B cell (primary cell): ENCODE results near the gene GPC5. TPM values are rescaled to one million over a fixed set of nuclear protein-coding genes. Genes with fewer than 3 reads are reported as not detected.
"Not testable (repeated sequence)": the region's sequence is repeated elsewhere in the genome, so short reads cannot be mapped to it uniquely, and the experiment has no call there.

Source experiments
- ATAC-seq: fragments of 200-7000 bp; cut with Tn5 transposase; one replicate; pipeline ENCODE4 v1.10.0; 2021; ENCODE audit warnings: low read depth, mild to moderate bottlenecking, moderate number of reproducible peaks, moderate library complexity
- CTCF ChIA-PET: fragments of 350-600 bp; sonication (Branson Sonifier 250); formaldehyde crosslinking; loops from one replicate; lab custom pipeline; 2021; ENCODE audit warnings: antibody characterized with exemption, inconsistent platforms; lab: Charles Lee
- POLR2A ChIA-PET: fragments of 350-600 bp; sonication (Branson Sonifier 250); formaldehyde crosslinking; loops from one replicate; lab custom pipeline; 2021; ENCODE audit warnings: antibody characterized with exemption; lab: Charles Lee
- DNase-seq: peaks from one replicate; pipeline ENCODE4 v3.0.0; 2013
- H2AFZ ChIP-seq: 2 replicates; pipeline ENCODE4 v1.6.1; 2012; ENCODE audit warnings: mild to moderate bottlenecking, low read depth, low read length; ENCODE audit not compliant: insufficient read depth, poor library complexity, severe bottlenecking
- H3K27ac ChIP-seq, 2 donors: 1 replicate in 1 of 2; 2 replicates in 1 of 2; pipeline ENCODE4 v1.5.1; 2012 to 2013; ENCODE audit warnings: low read length in 2 of 2, mild to moderate bottlenecking in 2 of 2, moderate library complexity in 1 of 2
- H3K27me3 ChIP-seq, 4 experiments: fragments of 200-600 bp in 1 of 4; sonication (generic) in 1 of 4; replicated peaks in 1 of 4; 1 replicate in 2 of 4; 2 replicates in 2 of 4; pipeline versions ENCODE4 v1.6.1 to v1.7.0; 2013 to 2016; ENCODE audit warnings: low read length in 3 of 4, mild to moderate bottlenecking in 2 of 4, mixed read lengths in 1 of 4, moderate library complexity in 1 of 4; ENCODE audit not compliant: insufficient read depth in 4 of 4, control insufficient read depth in 3 of 4; ENCODE audit errors: control extremely low read depth in 1 of 4
- H3K36me3 ChIP-seq, 2 experiments: replicated peaks in 1 of 2; 1 replicate in 1 of 2; 2 replicates in 1 of 2; pipeline versions ENCODE4 v1.6.1 to v1.7.1; 2013; ENCODE audit warnings: low read length in 1 of 2; ENCODE audit not compliant: insufficient read depth in 2 of 2, control insufficient read depth in 1 of 2; ENCODE audit errors: control extremely low read depth in 1 of 2, extremely low read depth in 1 of 2
- H3K4me1 ChIP-seq, 2 donors: fragments of 200-600 bp in 1 of 2; sonication (generic) in 1 of 2; 1 replicate in 1 of 2; 2 replicates in 1 of 2; pipeline versions ENCODE4 v1.5.1 to v1.6.1; 2013 to 2017; ENCODE audit warnings: low read length in 2 of 2; ENCODE audit not compliant: control insufficient read depth in 2 of 2, insufficient read depth in 2 of 2
- H3K4me2 ChIP-seq: replicated peaks from 2 replicates; pipeline ENCODE3; 2012; ENCODE audit warnings: mild to moderate bottlenecking, low read depth, low read length; ENCODE audit not compliant: poor library complexity, severe bottlenecking
- H3K4me3 ChIP-seq, 5 experiments: fragments of 200-600 bp in 1 of 5; sonication (generic) in 1 of 5; 1 replicate in 3 of 5; 2 replicates in 2 of 5; pipeline versions ENCODE4 v1.5.1 to v1.7.0; 2011 to 2016; ENCODE audit warnings: low read length in 4 of 5, mild to moderate bottlenecking in 4 of 5, low read depth in 2 of 5, control low read depth in 1 of 5, moderate library complexity in 1 of 5; ENCODE audit not compliant: insufficient read depth in 1 of 5; ENCODE audit errors: control extremely low read depth in 1 of 5, extremely low read depth in 1 of 5
- H3K79me2 ChIP-seq: fragments of 200-600 bp; sonication (generic); one replicate; pipeline ENCODE4 v1.6.0; 2016; ENCODE audit warnings: low read length; ENCODE audit not compliant: control insufficient read depth, insufficient read depth
- H3K9ac ChIP-seq: fragments of 200-600 bp; sonication (generic); 2 replicates; pipeline ENCODE4 v1.6.1; 2017; ENCODE audit warnings: mild to moderate bottlenecking, low read length, moderate library complexity
- H3K9me3 ChIP-seq, 3 donors: one replicate each; pipeline versions ENCODE4 v1.6.1 to v1.7.1; 2013; ENCODE audit warnings: low read length in 2 of 3; ENCODE audit not compliant: control insufficient read depth in 2 of 3, insufficient read depth in 1 of 3; ENCODE audit errors: control extremely low read depth in 1 of 3
- H4K20me1 ChIP-seq: 2 replicates; pipeline ENCODE4 v1.6.0; 2012; ENCODE audit warnings: mild to moderate bottlenecking, low read length; ENCODE audit not compliant: insufficient read depth, control insufficient read depth, poor library complexity, severe bottlenecking
- H3K27ac Mint-ChIP-seq: one replicate; pipeline ENCODE4 v1.8.0; 2021; ENCODE audit warnings: mixed read lengths
- H3K27me3 Mint-ChIP-seq: one replicate; pipeline ENCODE4 v1.8.0; 2021; ENCODE audit warnings: mixed read lengths
- H3K4me1 Mint-ChIP-seq: one replicate; pipeline ENCODE4 v1.8.0; 2021; ENCODE audit warnings: mixed read lengths
- H3K4me3 Mint-ChIP-seq: one replicate; pipeline ENCODE4 v1.8.0; 2021; ENCODE audit warnings: mixed read lengths
- H3K9me3 Mint-ChIP-seq: one replicate; pipeline ENCODE4 v1.8.0; 2022; ENCODE audit warnings: mixed read lengths; ENCODE audit not compliant: insufficient read depth
- EZH2 ChIP-seq: IDR thresholded peaks from 2 replicates; pipeline ENCODE4 v1.6.1; 2012; ENCODE audit warnings: borderline replicate concordance, low read depth, mild to moderate bottlenecking, moderate library complexity, low read length; ENCODE audit not compliant: insufficient read depth, poor library complexity, severe bottlenecking
- WGBS: methylation state at CpG from one replicate; pipeline ENCODE4 v1.1.5; 2013; ENCODE audit warnings: missing lambda C conversion rate; ENCODE audit not compliant: insufficient coverage; 5-methylcytosine and 5-hydroxymethylcytosine counted together
- intact Hi-C: fragments of 100-400 bp; cut with micrococcal nuclease; formaldehyde crosslinking; loops from one replicate; pipeline ENCODE4 v1.10.0; 2022
- polyA plus RNA-seq: library from polyadenylated mRNA; depleted of rRNA; stranded (reverse); fragments of >200 nt; gene quantifications from 2 replicates; pipeline ENCODE4 v1.2.3, GENCODE V29; 2012
- total RNA-seq, 2 donors: library from RNA; stranded (reverse); fragments of 120-200 nt in 1 of 2; gene quantifications; 1 replicate in 1 of 2; 2 replicates in 1 of 2; pipeline versions ENCODE4 v1.2.3 to v1.2.4, GENCODE V29; 2013 to 2022
- TF ChIP-seq, protein P1 (sequence below): fragments of 200-600 bp; IDR thresholded peaks from one replicate; pipeline ENCODE4 v1.8.0; 2022; ENCODE audit warnings: antibody characterized with exemption, mild to moderate bottlenecking

Gene GPC5
- total and polyA plus RNA-seq, 2 donors (not counting 1 experiment from before 2014, with no cell fraction given), result 0.15 to 0.30 TPM

DNA sequence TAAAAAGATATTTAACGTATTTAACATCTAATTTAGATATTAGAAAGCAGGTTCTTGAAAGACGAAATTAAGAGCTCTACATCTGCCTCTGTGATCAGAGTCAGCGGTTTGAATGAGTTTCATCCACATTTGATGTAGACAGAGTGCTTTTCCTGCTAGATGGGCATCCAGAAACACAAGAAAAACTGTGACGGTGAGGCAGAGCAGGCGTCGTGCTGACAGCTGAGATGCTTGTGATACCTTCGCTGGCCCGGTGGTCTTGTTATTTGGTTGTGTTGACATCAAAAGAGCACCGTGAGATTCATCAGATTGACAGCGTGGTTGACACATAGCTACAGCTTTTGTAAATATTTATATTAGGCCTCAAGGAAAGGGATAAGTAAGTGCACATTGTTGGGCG, 399.1 kb downstream of the GPC5 start:
- H3K27me3 ChIP-seq, result no peaks in the 10 kb centered on the region
- Mint-ChIP-seq H3K27ac (no peak overlapping the region), H3K4me3 (no peak overlapping the region), H3K9me3 (peaks cover 14% of the 10 kb centered on the region), H3K4me1 (no peaks in the 10 kb centered on the region), H3K27me3 (no peaks in the 10 kb centered on the region)
- H3K79me2 ChIP-seq, result no peaks in the 10 kb centered on the region
- no peaks in the 10 kb centered on the region for H3K9me3 ChIP-seq
- H3K4me1 ChIP-seq, result no peaks in the 10 kb centered on the region
- no peaks in the 10 kb centered on the region for H4K20me1 ChIP-seq
- intact Hi-C loops, result no loop called here
- H3K27ac ChIP-seq, result no peak overlapping the region
- ATAC-seq, result no peak
- H3K4me3 ChIP-seq, result no peak overlapping the region
- TF ChIP-seq, protein P1, sequence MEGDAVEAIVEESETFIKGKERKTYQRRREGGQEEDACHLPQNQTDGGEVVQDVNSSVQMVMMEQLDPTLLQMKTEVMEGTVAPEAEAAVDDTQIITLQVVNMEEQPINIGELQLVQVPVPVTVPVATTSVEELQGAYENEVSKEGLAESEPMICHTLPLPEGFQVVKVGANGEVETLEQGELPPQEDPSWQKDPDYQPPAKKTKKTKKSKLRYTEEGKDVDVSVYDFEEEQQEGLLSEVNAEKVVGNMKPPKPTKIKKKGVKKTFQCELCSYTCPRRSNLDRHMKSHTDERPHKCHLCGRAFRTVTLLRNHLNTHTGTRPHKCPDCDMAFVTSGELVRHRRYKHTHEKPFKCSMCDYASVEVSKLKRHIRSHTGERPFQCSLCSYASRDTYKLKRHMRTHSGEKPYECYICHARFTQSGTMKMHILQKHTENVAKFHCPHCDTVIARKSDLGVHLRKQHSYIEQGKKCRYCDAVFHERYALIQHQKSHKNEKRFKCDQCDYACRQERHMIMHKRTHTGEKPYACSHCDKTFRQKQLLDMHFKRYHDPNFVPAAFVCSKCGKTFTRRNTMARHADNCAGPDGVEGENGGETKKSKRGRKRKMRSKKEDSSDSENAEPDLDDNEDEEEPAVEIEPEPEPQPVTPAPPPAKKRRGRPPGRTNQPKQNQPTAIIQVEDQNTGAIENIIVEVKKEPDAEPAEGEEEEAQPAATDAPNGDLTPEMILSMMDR, result no peak
- no peak for TF ChIP-seq EZH2
- ChIA-PET POLR2A (no interaction called here), CTCF (no interaction called here)
- no peaks in the 10 kb centered on the region for H3K36me3 ChIP-seq
- H3K4me2 ChIP-seq, result no peak overlapping the region
- H3K9ac ChIP-seq, result no peak overlapping the region
- no peak overlapping the region for H2AFZ ChIP-seq
- 90% methylated on average over 10 of the region's 11 CpGs for WGBS
- no peak for DNase-seq

- H3K79me2 ChIP-seq, H3K27ac Mint-ChIP-seq, H3K4me3 Mint-ChIP-seq, intact Hi-C loops, H3K4me3 ChIP-seq, H3K27me3 Mint-ChIP-seq, H3K27me3 ChIP-seq, H3K9ac ChIP-seq, H2AFZ ChIP-seq, H3K27ac ChIP-seq, ATAC-seq, CTCF ChIA-PET, H3K4me1 ChIP-seq, H3K4me2 ChIP-seq, POLR2A ChIA-PET, H4K20me1 ChIP-seq, H3K36me3 ChIP-seq, H3K4me1 Mint-ChIP-seq, H3K9me3 ChIP-seq, DNase-seq: not testable (repeated sequence)
- H3K9me3 Mint-ChIP-seq, result peaks cover 14% of the 10 kb centered on the region
- WGBS, result 100% methylated on average over 1 of the region's 3 CpGs
Measured at GRCh38 chr13:91798338-91798737, 399.9 kb downstream of the GPC5 start.

DNA sequence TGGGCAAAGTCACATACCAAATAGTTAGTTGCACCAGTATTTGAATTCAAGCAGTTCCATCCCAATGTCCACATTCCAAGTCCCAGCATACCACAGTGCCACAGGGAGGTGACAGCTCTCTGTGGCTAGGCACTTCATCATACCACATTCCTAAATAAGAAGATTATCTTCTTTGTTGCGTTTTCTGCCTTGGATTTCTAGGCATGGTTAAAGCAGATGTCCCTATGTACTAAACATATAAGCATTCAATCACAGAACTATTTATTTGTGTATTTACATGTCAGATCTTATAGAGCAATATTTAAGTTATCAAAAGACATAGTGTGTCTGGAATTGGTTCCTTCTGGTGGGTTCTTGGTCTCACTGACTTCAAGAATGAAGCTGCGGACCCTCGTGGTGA, 403.4 kb downstream of the GPC5 start:
- H3K4me2 ChIP-seq, H3K4me1 Mint-ChIP-seq, POLR2A ChIA-PET, CTCF ChIA-PET, H3K9me3 Mint-ChIP-seq, H3K4me3 ChIP-seq, H4K20me1 ChIP-seq, H3K79me2 ChIP-seq, H3K9ac ChIP-seq, H3K4me3 Mint-ChIP-seq, H3K9me3 ChIP-seq, intact Hi-C loops, H2AFZ ChIP-seq, H3K27me3 Mint-ChIP-seq, DNase-seq, H3K27me3 ChIP-seq, H3K27ac Mint-ChIP-seq, H3K27ac ChIP-seq, H3K4me1 ChIP-seq, ATAC-seq, H3K36me3 ChIP-seq: not testable (repeated sequence)
- 89% methylated on average over 2 of the region's 3 CpGs for WGBS
